Measurements from ENCODE around the gene USP40. TPM values are rescaled to one million over a fixed set of nuclear protein-coding genes. Genes with fewer than 3 reads are reported as not detected.

Gene USP40
- total and polyA plus RNA-seq, 2 of the 8 experiments (the other 6 are each of a cell fraction or from before 2014, with no cell fraction given) = 12.0 to 15.7 TPM

- no peak overlapping the region for H3K4ac ChIP-seq (replicated peaks; ENCODE audit: insufficient read length, low read depth, low read length)
- H3K14ac ChIP-seq (ENCODE audit: insufficient read length) = no peak overlapping the region
- no peaks in the 10 kb centered on the region for H3K79me2 ChIP-seq (ENCODE audit: control insufficient read depth in 1 of 2, insufficient read depth in 2 of 2, low read length in 2 of 2)
- no peak overlapping the region for H3K23ac ChIP-seq (ENCODE audit: insufficient read length)
- H2BK20ac ChIP-seq (ENCODE audit: low read length) = no peak overlapping the region
- H3K36me3 ChIP-seq (ENCODE audit: control insufficient read depth in 2 of 4, insufficient read depth in 4 of 4, low read length in 3 of 4) = peaks cover 0 to 6% (median 3%) of the 10 kb centered on the region in 4 experiments; a peak in 3 of 8 replicates
- no peaks in the 10 kb centered on the region for H3K27me3 ChIP-seq (replicated peaks in 1 of 4; ENCODE audit: control insufficient read depth in 3 of 4, extremely low read depth in 1 of 4, insufficient read depth in 3 of 4, low read length in 3 of 4)
- FAIRE-seq (no peak), DNase-seq (ENCODE audit: low read depth in 1 of 2, low spot score in 2 of 2) (no peak)
- H3K23me2 ChIP-seq (ENCODE audit: low read depth, low read length) = no peaks in the 10 kb centered on the region
- no peak overlapping the region for H3K4me3 ChIP-seq (ENCODE audit: extremely low read depth in 1 of 4, insufficient read depth in 2 of 4, low read depth in 3 of 4, low read length in 4 of 4)
- no peak overlapping the region for H2BK12ac ChIP-seq (ENCODE audit: low read depth, low read length)
- H3K56ac ChIP-seq (replicated peaks; ENCODE audit: insufficient read length, low read depth, low read length) = no peak overlapping the region
- POLR2A ChIA-PET (ENCODE audit: partially characterized antibody) = no interaction called here
- no peak overlapping the region for H4K91ac ChIP-seq (replicated peaks; ENCODE audit: insufficient read length, low read length)
- no peak overlapping the region for H4K5ac ChIP-seq (ENCODE audit: insufficient read length, low read depth, low read length)
- CTCF ChIA-PET (ENCODE audit: partially characterized antibody) = interaction anchor here (3.5 kb wide), 1 partner anchor 380 kb away, joined by 35 read pairs; no protein-coding TSS in a partner anchor
- no peak overlapping the region for H2AFZ ChIP-seq (ENCODE audit: low read length)
- no peak overlapping the region for H3K27ac ChIP-seq (ENCODE audit: low read depth, low read length)
- no peaks in the 10 kb centered on the region for H3K79me1 ChIP-seq (ENCODE audit: low read depth, low read length)
- no peak overlapping the region; the same call in 1 of the 2 replicates for H4K8ac ChIP-seq (ENCODE audit: extremely low read depth, insufficient read depth, low read length)
- H2AK5ac ChIP-seq (ENCODE audit: low read depth, low read length) = no peak overlapping the region
- H3K9ac ChIP-seq (replicated peaks in 1 of 4; ENCODE audit: extremely low read depth in 1 of 4, low read depth in 3 of 4, low read length in 3 of 4) = no peak overlapping the region
- no peak overlapping the region for H3K18ac ChIP-seq (ENCODE audit: extremely low read depth, low read length)
- H3K4me2 ChIP-seq (ENCODE audit: insufficient read depth in 1 of 2, low read depth in 2 of 2, low read length in 2 of 2) = no peak overlapping the region
- H4K20me1 ChIP-seq (replicated peaks in 1 of 2; ENCODE audit: control insufficient read depth in 1 of 2, insufficient read depth in 2 of 2, low read length in 2 of 2) = no peaks in the 10 kb centered on the region
- H2BK5ac ChIP-seq (ENCODE audit: low read depth, low read length) = no peak overlapping the region
- no peak overlapping the region for H2BK15ac ChIP-seq (ENCODE audit: low read length)
- 90% methylated on average over 22 of the region's 22 CpGs; no CpG with 5 or more reads in 1 of the 2 experiments for WGBS, 2 experiments (ENCODE audit: extremely low coverage in 1 of 2, insufficient coverage in 1 of 2, insufficient read length in 1 of 2, insufficient replicate concordance in 2 of 2, low coverage in 1 of 2, low lambda C conversion rate in 2 of 2, missing lambda C conversion rate in 1 of 2)
- no peaks in the 10 kb centered on the region for H3K9me3 ChIP-seq (ENCODE audit: insufficient read depth in 2 of 2, low read depth in 1 of 2, low read length in 1 of 2)
- H2BK120ac ChIP-seq (replicated peaks; ENCODE audit: low read depth, low read length) = no peak overlapping the region
- H3K4me1 ChIP-seq (replicated peaks in 1 of 4; ENCODE audit: control insufficient read depth in 3 of 4, insufficient read depth in 4 of 4, low read length in 3 of 4) = no peaks in the 10 kb centered on the region; a peak in 1 of 7 replicates
- TF ChIP-seq GTF2F1 (IDR thresholded peaks at IDR 0.05; ENCODE audit: borderline replicate concordance, low read depth, low read length) = no peak
- no peak for TF ChIP-seq NANOG (IDR thresholded peaks at IDR 0.05; ENCODE audit: insufficient read depth, low read depth, low read length, poor library complexity, severe bottlenecking)
- TF ChIP-seq SIRT6 (IDR thresholded peaks at IDR 0.05; ENCODE audit: low read length) = no peak
- TF ChIP-seq JUND (IDR thresholded peaks at IDR 0.05; ENCODE audit: low read length) = no peak
- no peak for TF ChIP-seq BACH1 (IDR thresholded peaks at IDR 0.05; ENCODE audit: low read length)
- no peak for TF ChIP-seq RAD21 (IDR thresholded peaks at IDR 0.05 in 1 of 2, conservative IDR thresholded peaks at IDR 0.05 in 1 of 2; ENCODE audit: low read depth in 2 of 2, low read length in 2 of 2)
- no peak for TF ChIP-seq GABPA (IDR thresholded peaks at IDR 0.05; ENCODE audit: borderline replicate concordance, insufficient read depth, low read length)
- TF ChIP-seq RXRA (IDR thresholded peaks at IDR 0.05; ENCODE audit: insufficient read depth, low read depth, low read length) = no peak
- TF ChIP-seq HDAC6 (IDR thresholded peaks at IDR 0.05; ENCODE audit: low read depth, low read length) = no peak
- TF ChIP-seq SRF (IDR thresholded peaks at IDR 0.05; ENCODE audit: low read depth, low read length) = no peak
- no peak for TF ChIP-seq CREB1 (IDR thresholded peaks at IDR 0.05)
- TF ChIP-seq TAF1 (IDR thresholded peaks at IDR 0.05; ENCODE audit: low read depth, low read length) = no peak
- TF ChIP-seq MAFK (IDR thresholded peaks at IDR 0.05; ENCODE audit: low read depth, low read length) = no peak
These were observed 115.6 kb downstream of the USP40 start for GRCh38 chr2:233450864-233451575.
